ENCODE data around the gene FAM120A. TPM values are rescaled to one million over a fixed set of nuclear protein-coding genes. Genes with fewer than 3 reads are reported as not detected.
A peak's percentile ranks its signal among the peaks of the same experiment; 100 is the strongest.

The FAM120A gene
- total and polyA plus RNA-seq, 11 donors, result 37.9 to 123 (median 113) TPM

- DNase-seq (no peak), ATAC-seq (no peak)
- H3K36me3 ChIP-seq, result peaks cover 0 to 45% (median 20%) of the 10 kb centered on the region in 9 donors
- intact Hi-C loops (cut with DNase I), result no loop called here
- no peak overlapping the region for H3K4me3 ChIP-seq
- no peaks in the 10 kb centered on the region for H3K9me3 ChIP-seq
- peak overlapping the region in 1 of 12 donors; percentile 16 for H3K27ac ChIP-seq
- peaks cover 0 to 58% (median 12%) of the 10 kb centered on the region in 12 donors for H3K4me1 ChIP-seq
- no peaks in the 10 kb centered on the region for H3K27me3 ChIP-seq
- WGBS, 4 donors, result 99 to 100% (median 100%) methylated on average over 1 of the region's 1 CpG
- TF ChIP-seq CTCF (IDR thresholded peaks at IDR 0.05) (no peak), POLR2A (IDR thresholded peaks at IDR 0.05) (no peak)
Measured at GRCh38 chr9:93486268-93486667, 34.8 kb downstream of the FAM120A start.

- 94 to 97% (median 96%) methylated on average over 5 of the region's 5 CpGs for WGBS, 4 donors
- Histone ChIP-seq H3K9me3 (no peaks in the 10 kb centered on the region), H3K4me3 (no peak overlapping the region), H3K4me1 (peaks cover 0 to 69% (median 18%) of the 10 kb centered on the region in 12 donors), H3K27ac (no peak overlapping the region), H3K27me3 (no peaks in the 10 kb centered on the region), H3K36me3 (peaks cover 0 to 42% (median 20%) of the 10 kb centered on the region in 9 donors)
- intact Hi-C loops (cut with DNase I), result no loop called here
- TF ChIP-seq CTCF (IDR thresholded peaks at IDR 0.05), result no peak
- TF ChIP-seq POLR2A (IDR thresholded peaks at IDR 0.05), result no peak
- no peak for DNase-seq
- ATAC-seq, result no peak
Measured at GRCh38 chr9:93488244-93488643, 36.8 kb downstream of the FAM120A start.

GRCh38 chr9:93491593-93492232 lies 40.2 kb downstream of the FAM120A start:
- Histone ChIP-seq H3K27me3 (no peaks in the 10 kb centered on the region), H3K4me3 (no peak overlapping the region), H3K27ac (no peak overlapping the region), H3K4me1 (peaks cover 0 to 58% (median 21%) of the 10 kb centered on the region in 12 donors), H3K36me3 (peaks cover 0 to 48% (median 26%) of the 10 kb centered on the region in 9 donors), H3K9me3 (no peaks in the 10 kb centered on the region)
- intact Hi-C loops (cut with DNase I), result no loop called here
- TF ChIP-seq CTCF (IDR thresholded peaks at IDR 0.05) (no peak), POLR2A (IDR thresholded peaks at IDR 0.05) (no peak)
- ATAC-seq (peak in 2 of 4 donors; percentile 50 to 51), DNase-seq (no peak)
- WGBS, 4 donors, result 78 to 85% (median 82%) methylated on average over 3 of the region's 3 CpGs

GRCh38 chr9:93492327-93492726 lies 40.8 kb downstream of the FAM120A start:
- H3K4me1 ChIP-seq, result peaks cover 0 to 55% (median 21%) of the 10 kb centered on the region in 12 donors
- DNase-seq (no peak), ATAC-seq (peak in 2 of 4 donors; percentile 29)
- H3K27me3 ChIP-seq, result no peaks in the 10 kb centered on the region
- TF ChIP-seq CTCF (IDR thresholded peaks at IDR 0.05) (no peak), POLR2A (IDR thresholded peaks at IDR 0.05) (no peak)
- H3K9me3 ChIP-seq, result no peaks in the 10 kb centered on the region
- peaks cover 0 to 54% (median 30%) of the 10 kb centered on the region in 9 donors for H3K36me3 ChIP-seq
- 41 to 52% (median 46%) methylated on average over 5 of the region's 5 CpGs for whole genome bisulfite sequencing, 4 donors
- intact Hi-C loops (cut with DNase I), result no loop called here
- no peak overlapping the region for H3K27ac ChIP-seq
- H3K4me3 ChIP-seq, result no peak overlapping the region
